MV-4-11 (cell line): ENCODE measurements around the gene HSD3B1.
"Not testable (repeated sequence)": the region's sequence is repeated elsewhere in the genome, so short reads cannot be mapped to it uniquely, and the experiment has no call there.

Source experiments
- DNase-seq: peaks from one replicate; lab custom pipeline; 2025; lab: John Stamatoyannopoulos, UW

Gene HSD3B1

GRCh38 chr1:119553302-119554071 is 46.5 kb downstream of the HSD3B1 start:
- DNase-seq: not testable (repeated sequence)

- no peak for DNase-seq
Measured at GRCh38 chr1:119554183-119554582, 47.2 kb downstream of the HSD3B1 start.

- peak; percentile 64 for DNase-seq
Measured at GRCh38 chr1:119556423-119556822, 49.4 kb downstream of the HSD3B1 start.

GRCh38 chr1:119560402-119560801 is 53.4 kb downstream of the HSD3B1 start:
- DNase-seq: not testable (repeated sequence)

- peak; percentile 72 for DNase-seq
Measured at GRCh38 chr1:119564548-119564947, 57.5 kb downstream of the HSD3B1 start.
